ENCODE measurements around the gene ASIC2. TPM values are rescaled to one million over a fixed set of nuclear protein-coding genes. Genes with fewer than 3 reads are reported as not detected.

ASIC2 gene
- total RNA-seq, 1 donor from 2014 or later: 0.23 TPM

- H3K4me3 ChIP-seq (ENCODE audit: low read depth, low read length): no peak overlapping the region
- no peak for DNase-seq (ENCODE audit: low read depth)
- TF ChIP-seq, protein P1, sequence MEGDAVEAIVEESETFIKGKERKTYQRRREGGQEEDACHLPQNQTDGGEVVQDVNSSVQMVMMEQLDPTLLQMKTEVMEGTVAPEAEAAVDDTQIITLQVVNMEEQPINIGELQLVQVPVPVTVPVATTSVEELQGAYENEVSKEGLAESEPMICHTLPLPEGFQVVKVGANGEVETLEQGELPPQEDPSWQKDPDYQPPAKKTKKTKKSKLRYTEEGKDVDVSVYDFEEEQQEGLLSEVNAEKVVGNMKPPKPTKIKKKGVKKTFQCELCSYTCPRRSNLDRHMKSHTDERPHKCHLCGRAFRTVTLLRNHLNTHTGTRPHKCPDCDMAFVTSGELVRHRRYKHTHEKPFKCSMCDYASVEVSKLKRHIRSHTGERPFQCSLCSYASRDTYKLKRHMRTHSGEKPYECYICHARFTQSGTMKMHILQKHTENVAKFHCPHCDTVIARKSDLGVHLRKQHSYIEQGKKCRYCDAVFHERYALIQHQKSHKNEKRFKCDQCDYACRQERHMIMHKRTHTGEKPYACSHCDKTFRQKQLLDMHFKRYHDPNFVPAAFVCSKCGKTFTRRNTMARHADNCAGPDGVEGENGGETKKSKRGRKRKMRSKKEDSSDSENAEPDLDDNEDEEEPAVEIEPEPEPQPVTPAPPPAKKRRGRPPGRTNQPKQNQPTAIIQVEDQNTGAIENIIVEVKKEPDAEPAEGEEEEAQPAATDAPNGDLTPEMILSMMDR (conservative IDR thresholded peaks at IDR 0.05; ENCODE audit: low read depth, low read length): no peak
These were observed 167.0 kb downstream of the ASIC2 start for GRCh38 chr17:33126086-33126485.

DNA sequence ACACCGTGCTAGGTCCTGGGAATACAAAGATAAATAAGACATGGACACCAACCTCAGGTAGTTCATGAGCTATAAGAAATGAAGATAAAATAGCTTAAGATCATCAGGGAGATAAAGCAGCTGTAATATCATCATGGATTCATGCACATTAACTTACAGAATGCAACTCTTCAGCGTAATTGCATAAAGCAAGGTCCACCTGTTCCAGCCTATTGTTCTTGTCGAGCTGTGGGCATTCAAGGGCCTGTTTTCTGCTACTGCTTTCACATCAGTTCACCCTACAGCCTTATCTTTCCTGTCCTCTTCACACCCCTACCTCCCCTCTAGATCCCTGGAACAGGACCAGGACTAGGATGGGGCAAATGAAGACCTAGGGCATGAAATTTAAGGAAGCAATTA is 167.5 kb downstream of the ASIC2 start:
- H3K4me3 ChIP-seq (ENCODE audit: low read depth, low read length): no peak overlapping the region
- TF ChIP-seq, protein P1 (conservative IDR thresholded peaks at IDR 0.05; ENCODE audit: low read depth, low read length): no peak
- DNase-seq (ENCODE audit: low read depth): no peak

DNA sequence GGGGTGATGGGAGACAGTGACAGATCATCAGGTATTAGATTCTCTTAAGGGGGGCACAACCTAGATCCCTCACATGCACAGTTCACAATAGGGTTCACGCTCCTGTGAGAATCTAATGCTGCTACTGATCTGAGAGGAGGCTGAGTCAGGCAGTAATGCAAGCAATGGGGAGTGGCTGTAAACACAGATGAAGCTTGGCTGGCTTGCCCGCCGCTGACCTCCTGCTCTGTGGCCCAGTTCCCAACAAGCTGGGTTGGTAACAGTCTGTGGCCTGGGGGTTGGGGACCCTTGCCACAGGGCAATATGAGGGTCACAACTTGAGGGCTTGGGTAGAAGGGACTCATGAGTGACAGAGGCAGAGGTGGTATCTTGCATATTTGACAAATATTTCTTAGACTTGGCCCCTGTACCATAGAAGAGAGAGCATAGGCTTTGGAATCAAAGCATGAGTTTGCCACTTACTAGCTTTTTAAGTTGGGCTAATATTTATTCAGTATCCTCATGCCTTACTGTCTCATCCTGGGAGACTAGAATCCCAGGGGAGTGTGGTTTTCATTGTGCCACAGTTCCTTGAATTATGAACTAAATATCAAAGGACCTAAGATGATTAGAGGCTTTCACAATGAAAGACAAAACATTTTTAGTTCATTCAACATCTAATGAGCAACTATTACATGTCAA is 168.1 kb downstream of the ASIC2 start:
- TF ChIP-seq, protein P1 (conservative IDR thresholded peaks at IDR 0.05; ENCODE audit: low read depth, low read length): no peak
- H3K4me3 ChIP-seq (ENCODE audit: low read depth, low read length): no peak overlapping the region
- no peak for DNase-seq (ENCODE audit: low read depth)

DNA sequence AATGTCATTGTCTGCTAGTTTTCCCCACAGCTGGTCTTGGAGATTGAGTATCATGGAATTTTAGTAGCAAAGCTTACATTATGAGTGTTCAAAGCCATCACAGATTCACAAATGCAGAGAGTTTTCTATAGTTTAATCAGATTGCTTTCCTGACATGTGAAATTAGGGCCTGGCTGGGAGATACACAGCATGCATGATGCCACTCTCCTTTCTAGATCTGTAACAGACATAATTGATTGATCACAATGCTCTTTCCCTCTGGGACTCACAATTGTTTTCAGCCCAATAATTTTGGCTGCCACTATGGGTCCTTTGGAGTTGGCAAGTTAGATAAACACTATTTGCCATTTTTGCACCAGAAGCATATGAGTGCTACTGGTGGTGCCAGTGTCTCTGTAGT is 168.9 kb downstream of the ASIC2 start:
- H3K4me3 ChIP-seq (ENCODE audit: low read depth, low read length): no peak overlapping the region
- TF ChIP-seq, protein P1 (conservative IDR thresholded peaks at IDR 0.05; ENCODE audit: low read depth, low read length): no peak
- no peak for DNase-seq (ENCODE audit: low read depth)

DNA sequence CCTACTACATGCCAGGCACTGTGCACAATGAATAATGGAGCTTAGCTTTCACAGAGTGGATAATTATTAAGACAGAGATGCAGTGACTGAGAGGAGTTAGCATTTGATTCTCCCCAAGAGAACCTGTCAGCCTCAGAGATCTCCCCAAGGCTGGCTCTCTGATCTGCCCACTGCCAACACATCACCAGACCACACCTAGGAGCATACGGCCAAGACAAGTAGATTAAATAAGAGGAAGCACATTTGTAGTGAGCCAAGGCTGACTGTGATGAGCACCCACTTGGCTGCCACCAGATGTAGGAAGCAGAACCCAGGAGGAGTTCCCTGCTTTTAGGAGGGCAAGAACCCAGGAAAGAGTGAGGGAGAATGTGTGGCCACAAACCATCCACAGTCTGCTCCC is 171.3 kb downstream of the ASIC2 start:
- no peak overlapping the region for H3K4me3 ChIP-seq (ENCODE audit: low read depth, low read length)
- TF ChIP-seq, protein P1 (conservative IDR thresholded peaks at IDR 0.05; ENCODE audit: low read depth, low read length): no peak
- DNase-seq (ENCODE audit: low read depth): no peak

DNA sequence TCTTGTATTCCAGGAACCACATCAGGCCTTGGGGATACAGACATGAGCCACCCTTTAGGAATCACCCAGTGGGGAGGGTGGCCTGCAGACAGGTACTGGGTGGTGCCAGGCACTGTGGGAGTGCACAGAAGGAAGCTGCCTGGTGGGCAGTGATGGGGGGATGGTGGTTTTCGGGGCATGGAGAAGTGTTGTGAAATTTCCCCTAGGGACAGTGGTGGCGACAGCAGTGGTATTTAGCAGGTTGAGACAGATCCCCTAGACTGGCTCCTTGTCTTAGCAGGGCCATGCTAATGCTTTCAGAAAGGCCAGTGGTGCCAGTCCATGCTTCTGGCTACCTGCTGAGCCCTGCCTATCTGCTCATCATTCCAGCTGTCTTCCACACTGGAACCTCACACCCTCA is 171.8 kb downstream of the ASIC2 start:
- DNase-seq (ENCODE audit: low read depth): no peak
- TF ChIP-seq, protein P1 (conservative IDR thresholded peaks at IDR 0.05; ENCODE audit: low read depth, low read length): no peak
- no peak overlapping the region for H3K4me3 ChIP-seq (ENCODE audit: low read depth, low read length)

GRCh38 chr17:33120103-33120502 is 173.0 kb downstream of the ASIC2 start:
- DNase-seq (ENCODE audit: low read depth): no peak
- H3K4me3 ChIP-seq (ENCODE audit: low read depth, low read length): no peak overlapping the region
- TF ChIP-seq, protein P1 (conservative IDR thresholded peaks at IDR 0.05; ENCODE audit: low read depth, low read length): no peak
